A549 (cell line): ENCODE data around the gene CARD19. TPM values are rescaled to one million over a fixed set of nuclear protein-coding genes. Genes with fewer than 3 reads are reported as not detected.

Experiments
- ATAC-seq, 2 experiments: fragments of 200-7000 bp in 1 of 2; fragments of >200 bp in 1 of 2; cut with Nextera tagmentation in 1 of 2; cut with Tn5 transposase in 1 of 2; 3 replicates each; pipeline versions ENCODE4 v1.8.0 to v1.9.1; 2018 to 2020; ENCODE audit warnings: mild to moderate bottlenecking in 1 of 2, moderate library complexity in 1 of 2
- CTCF ChIA-PET: fragments of 300-600 bp; sonication (Branson Sonifier 250); formaldehyde crosslinking; extraction: SDS; loops from one replicate; lab custom pipeline; 2021; ENCODE audit warnings: antibody characterized with exemption, inconsistent platforms; lab: Yijun Ruan, JAX
- POLR2A ChIA-PET: fragments of 350-600 bp; formaldehyde crosslinking; extraction: SDS; loops from one replicate; lab custom pipeline; 2021; ENCODE audit warnings: antibody characterized with exemption, inconsistent platforms; lab: Yijun Ruan, JAX
- DNase-seq, 2 experiments: peaks; one replicate each; pipeline versions ENCODE4 v3.0.0 to v3.0.0-alpha.2; 2011 to 2016; ENCODE audit warnings: low read depth in 1 of 2, low spot score in 1 of 2
- FAIRE-seq: peaks from 2 replicates; lab custom pipeline; 2011; peaks lifted over from hg19 to GRCh38; lab: Jason Lieb, UNC
- H3K27ac ChIP-seq, 2 experiments: fragments of >200 bp; sonication (Bioruptor Twin); formaldehyde crosslinking; 3 replicates each; pipeline ENCODE4 v1.5.1; 2016 to 2017
- H3K4me1 ChIP-seq: fragments of >200 bp; sonication (Bioruptor Twin); formaldehyde crosslinking; 3 replicates; pipeline ENCODE4 v1.6.1; 2016
- H3K4me2 ChIP-seq: fragments of >200 bp; sonication (Bioruptor Twin); formaldehyde crosslinking; 3 replicates; pipeline ENCODE4 v1.6.1; 2016
- H3K4me3 ChIP-seq: fragments of >200 bp; sonication (Bioruptor Twin); formaldehyde crosslinking; 3 replicates; pipeline ENCODE4 v1.5.1; 2016
- H3K9me3 ChIP-seq: fragments of >200 bp; sonication (Bioruptor Twin); formaldehyde crosslinking; 3 replicates; pipeline ENCODE4 v1.6.1; 2016
- CBX8 ChIP-seq: fragments of 200-600 bp; sonication (generic); IDR thresholded peaks from 2 replicates; pipeline ENCODE4 v1.6.1; 2016
- CEBPB ChIP-seq, 2 experiments: fragments of >200 bp in 1 of 2; sonication (Bioruptor Twin) in 1 of 2; formaldehyde crosslinking in 1 of 2; IDR thresholded peaks; 2 replicates each; pipeline ENCODE4 v1.6.1; 2012 to 2016
- CHD4 ChIP-seq: fragments of 200-600 bp; sonication (generic); IDR thresholded peaks from 2 replicates; pipeline ENCODE4 v1.6.1; 2016; ENCODE audit warnings: antibody characterized with exemption, mild to moderate bottlenecking, borderline replicate concordance
- EP300 ChIP-seq, 2 experiments: fragments of >200 bp; sonication (Bioruptor Twin); formaldehyde crosslinking; IDR thresholded peaks; 2 replicates in 1 of 2; 3 replicates in 1 of 2; pipeline ENCODE4 v1.6.1; 2016 to 2017
- FOSB ChIP-seq: fragments of 250-450 bp; sonication (Bioruptor Pico); IDR thresholded peaks from 2 replicates; pipeline ENCODE4 v1.5.0; 2020; ENCODE audit warnings: mild to moderate bottlenecking, moderate library complexity
- FOSL2 ChIP-seq, 2 experiments: fragments of 450-650 bp in 1 of 2; fragments of >200 bp in 1 of 2; sonication (Bioruptor Twin) in 1 of 2; formaldehyde crosslinking; IDR thresholded peaks; 2 replicates each; pipeline versions ENCODE4 v1.5.0 to v1.6.1; 2016 to 2020; ENCODE audit warnings: mild to moderate bottlenecking in 1 of 2, moderate library complexity in 1 of 2
- GATA3 ChIP-seq: IDR thresholded peaks from 2 replicates; pipeline ENCODE4 v1.6.1; 2012; ENCODE audit warnings: borderline replicate concordance
- HOXB5 ChIP-seq: fragments of 250-450 bp; sonication (Bioruptor Pico); IDR thresholded peaks from 2 replicates; pipeline ENCODE4 v1.5.0; 2020; ENCODE audit warnings: mild to moderate bottlenecking, moderate library complexity
- JUN ChIP-seq, 2 experiments: fragments of >200 bp; sonication (Bioruptor Twin); formaldehyde crosslinking; IDR thresholded peaks; 2 replicates in 1 of 2; 3 replicates in 1 of 2; pipeline ENCODE4 v1.6.1; 2016 to 2017
- JUNB ChIP-seq: fragments of >200 bp; sonication (Bioruptor Twin); formaldehyde crosslinking; IDR thresholded peaks from 2 replicates; pipeline ENCODE4 v1.6.1; 2016
- KDM1A ChIP-seq: fragments of 200-600 bp; sonication (generic); IDR thresholded peaks from 2 replicates; pipeline ENCODE4 v1.6.1; 2016; ENCODE audit warnings: low read depth, mild to moderate bottlenecking
- MAX ChIP-seq: IDR thresholded peaks from 2 replicates; pipeline ENCODE4 v1.6.1; 2012
- NFE2L2 ChIP-seq: fragments of 150-350 bp; conservative IDR thresholded peaks from 2 replicates; pipeline ENCODE4 v1.6.1; 2014; ENCODE audit warnings: low read length
- PHF8 ChIP-seq: fragments of 200-600 bp; sonication (generic); IDR thresholded peaks from 2 replicates; pipeline ENCODE4 v1.6.1; 2016; ENCODE audit warnings: low read depth, mild to moderate bottlenecking, antibody characterized with exemption, moderate library complexity, borderline replicate concordance
- POLR2AphosphoS2 ChIP-seq: conservative IDR thresholded peaks from 2 replicates; pipeline ENCODE4 v1.6.1; 2012; ENCODE audit warnings: low read length, improper control_type of control experiment, inconsistent platforms
- RAD21 ChIP-seq, 2 experiments: fragments of >200 bp in 1 of 2; sonication (Bioruptor Twin) in 1 of 2; formaldehyde crosslinking in 1 of 2; IDR thresholded peaks in 1 of 2; conservative IDR thresholded peaks in 1 of 2; 2 replicates in 1 of 2; 3 replicates in 1 of 2; pipeline ENCODE4 v1.6.1; 2012 to 2018; ENCODE audit warnings: inconsistent platforms in 1 of 2
- RARB ChIP-seq: fragments of 250-450 bp; sonication (Bioruptor Pico); IDR thresholded peaks from 2 replicates; pipeline ENCODE4 v1.8.0; 2021; ENCODE audit warnings: mild to moderate bottlenecking, moderate library complexity
- RCOR1 ChIP-seq: fragments of 150-350 bp; IDR thresholded peaks from 2 replicates; pipeline ENCODE4 v1.6.1; 2014; ENCODE audit warnings: antibody characterized with exemption, low read length, low read depth
- RNF2 ChIP-seq: fragments of 200-600 bp; sonication (generic); IDR thresholded peaks from 2 replicates; pipeline ENCODE4 v1.6.1; 2016; ENCODE audit warnings: low read depth, mild to moderate bottlenecking, antibody characterized with exemption, moderate library complexity, borderline replicate concordance
- SMC3 ChIP-seq: fragments of >200 bp; sonication (Bioruptor Twin); formaldehyde crosslinking; IDR thresholded peaks from 3 replicates; pipeline ENCODE4 v1.6.1; 2018; ENCODE audit warnings: inconsistent platforms
- TP53 ChIP-seq: fragments of 250-450 bp; sonication (Bioruptor Pico); IDR thresholded peaks from 2 replicates; pipeline ENCODE4 v1.5.0; 2021; ENCODE audit warnings: mild to moderate bottlenecking, moderate library complexity
- USF2 ChIP-seq: fragments of 450-650 bp; IDR thresholded peaks from 2 replicates; pipeline ENCODE4 v1.6.1; 2014; ENCODE audit warnings: antibody characterized with exemption
- ZC3H11A ChIP-seq: fragments of 450-650 bp; IDR thresholded peaks from 2 replicates; pipeline ENCODE4 v1.6.1; 2014; ENCODE audit warnings: antibody characterized with exemption, mild to moderate bottlenecking
- ZFP36 ChIP-seq: fragments of 450-650 bp; IDR thresholded peaks from 2 replicates; pipeline ENCODE4 v1.6.1; 2014; ENCODE audit warnings: borderline replicate concordance; ENCODE audit not compliant: partially characterized antibody
- WGBS: methylation state at CpG from one replicate; pipeline ENCODE4 v1.1.6; 2017; ENCODE audit errors: missing lambda C conversion rate; 5-methylcytosine and 5-hydroxymethylcytosine counted together
- polyA plus RNA-seq, 4 experiments: library from polyadenylated mRNA; depleted of rRNA in 3 of 4; stranded (reverse); fragments of >200 nt; fragmentation: RNase III in 1 of 4; extraction: RNeasy Plus Mini Kit Qiagen cat#74134 plus additional on column Dnase treatment in 1 of 4; gene quantifications; 2 replicates in 3 of 4; 3 replicates in 1 of 4; pipeline ENCODE4 v1.2.3, GENCODE V29; 2011 to 2017
- TF ChIP-seq, protein P1 (sequence below): IDR thresholded peaks from 2 replicates; pipeline ENCODE4 v1.6.1; 2012; ENCODE audit warnings: low read depth, borderline replicate concordance
- TF ChIP-seq, protein P2 (sequence below): fragments of 250-450 bp; sonication (Bioruptor Pico); IDR thresholded peaks from 2 replicates; pipeline ENCODE4 v1.5.0; 2020; ENCODE audit warnings: low read depth, mild to moderate bottlenecking, moderate library complexity

The CARD19 gene
- polyA plus RNA-seq, 2 of the 4 experiments (the other 2 are of a cell fraction): 27.6 to 30.3 TPM

- no peak for ATAC-seq
- POLR2A ChIA-PET: no interaction called here
- no peak for FAIRE-seq
- CTCF ChIA-PET: interaction anchor here (1.0 kb wide), 1 partner anchor 8 kb away, joined by 4 read pairs; no protein-coding TSS in a partner anchor
- Histone ChIP-seq H3K9me3 (no peaks in the 10 kb centered on the region), H3K4me3 (peak overlapping the region; percentile 52), H3K4me1 (peaks cover 18% of the 10 kb centered on the region), H3K27ac (peak overlapping the region; percentile 40 to 75; a peak in 5 of 6 replicates), H3K4me2 (peak overlapping the region; percentile 91)
- no peak for DNase-seq
- TF ChIP-seq POLR2AphosphoS2 (no peak), ZC3H11A (no peak), FOSL2 (IDR thresholded peaks at IDR 0.05) (no peak), FOSL2 (CRISPR knock-in tag; IDR thresholded peaks at IDR 0.05) (no peak), TP53 (CRISPR knock-in tag) (no peak), EP300 (IDR thresholded peaks at IDR 0.05) (no peak), CEBPB (IDR thresholded peaks at IDR 0.05) (no peak), USF2 (no peak), NFE2L2 (no peak), RARB (CRISPR knock-in tag) (no peak)
- 91% methylated on average over 20 of the region's 53 CpGs for WGBS
Measured at GRCh38 chr9:93059011-93059714, 36.9 kb upstream of the CARD19 start.

GRCh38 chr9:93059715-93060578 is 36.1 kb upstream of the CARD19 start:
- TF ChIP-seq KDM1A (no peak), FOSB (CRISPR knock-in tag) (no peak), PHF8 (no peak), RNF2 (no peak), CBX8 (no peak), HOXB5 (no peak), GATA3 (no peak), TP53 (CRISPR knock-in tag) (no peak), CHD4 (no peak), RAD21 (conservative IDR thresholded peaks at IDR 0.05 in 1 of 2, IDR thresholded peaks at IDR 0.05 in 1 of 2) (no peak), RCOR1 (no peak), SMC3 (no peak), ZFP36 (no peak), MAX (no peak), JUNB (no peak), JUN (IDR thresholded peaks at IDR 0.05) (no peak)
- TF ChIP-seq, protein P1, sequence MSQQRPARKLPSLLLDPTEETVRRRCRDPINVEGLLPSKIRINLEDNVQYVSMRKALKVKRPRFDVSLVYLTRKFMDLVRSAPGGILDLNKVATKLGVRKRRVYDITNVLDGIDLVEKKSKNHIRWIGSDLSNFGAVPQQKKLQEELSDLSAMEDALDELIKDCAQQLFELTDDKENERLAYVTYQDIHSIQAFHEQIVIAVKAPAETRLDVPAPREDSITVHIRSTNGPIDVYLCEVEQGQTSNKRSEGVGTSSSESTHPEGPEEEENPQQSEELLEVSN: no peak
- TF ChIP-seq, protein P2, sequence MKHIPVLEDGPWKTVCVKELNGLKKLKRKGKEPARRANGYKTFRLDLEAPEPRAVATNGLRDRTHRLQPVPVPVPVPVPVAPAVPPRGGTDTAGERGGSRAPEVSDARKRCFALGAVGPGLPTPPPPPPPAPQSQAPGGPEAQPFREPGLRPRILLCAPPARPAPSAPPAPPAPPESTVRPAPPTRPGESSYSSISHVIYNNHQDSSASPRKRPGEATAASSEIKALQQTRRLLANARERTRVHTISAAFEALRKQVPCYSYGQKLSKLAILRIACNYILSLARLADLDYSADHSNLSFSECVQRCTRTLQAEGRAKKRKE (CRISPR knock-in tag): no peak
- peaks cover 18% of the 10 kb centered on the region for H3K4me1 ChIP-seq
- no peak overlapping the region; a peak in 1 of 6 replicates for H3K27ac ChIP-seq
- ChIA-PET POLR2A (no interaction called here), CTCF (interaction anchor here (1.0 kb wide), 1 partner anchor 8 kb away, joined by 4 read pairs; no protein-coding TSS in a partner anchor)
- DNase-seq: no peak
- 86% methylated on average over 7 of the region's 7 CpGs for WGBS
- no peak overlapping the region for H3K4me3 ChIP-seq
- no peak overlapping the region for H3K4me2 ChIP-seq
- ATAC-seq: no peak
- H3K9me3 ChIP-seq: no peaks in the 10 kb centered on the region
- FAIRE-seq: no peak
